Measurements from ENCODE around the gene SAMD11. TPM values are rescaled to one million over a fixed set of nuclear protein-coding genes. Genes with fewer than 3 reads are reported as not detected.

Gene SAMD11
- total and polyA plus RNA-seq, 2 of the 8 experiments (the other 6 are each of a cell fraction or from before 2014, with no cell fraction given) = 0.18 to 0.30 TPM

GRCh38 chr1:910311-910880, 13.3 kb upstream of the SAMD11 start (continued):
- TF ChIP-seq TAF7 (optimal IDR thresholded peaks at IDR 0.05; ENCODE audit: borderline replicate concordance, low read depth, low read length) = no peak
- no peak for TF ChIP-seq ATF3 (IDR thresholded peaks at IDR 0.05; ENCODE audit: insufficient read depth, low read depth, low read length)
- no peak for TF ChIP-seq E2F6 (IDR thresholded peaks at IDR 0.05)
- TF ChIP-seq TCF12 (IDR thresholded peaks at IDR 0.05; ENCODE audit: low read depth, low read length) = no peak
